D721Med (cell line): Measurements from ENCODE around the gene PRRX2.

Experiments used
- DNase-seq: peaks from one replicate; pipeline ENCODE4 v3.0.0; 2011; ENCODE audit warnings: low spot score; ENCODE audit not compliant: insufficient read length
- FAIRE-seq: peaks from 2 replicates; lab custom pipeline; 2011; peaks lifted over from hg19 to GRCh38; lab: Jason Lieb, UNC
- TF ChIP-seq, protein P1 (sequence below): IDR thresholded peaks from 2 replicates; pipeline ENCODE4 v1.5.1; 2012; ENCODE audit warnings: mild to moderate bottlenecking, control low read depth; ENCODE audit not compliant: insufficient read depth; ENCODE audit errors: missing control alignments

Gene PRRX2

DNA sequence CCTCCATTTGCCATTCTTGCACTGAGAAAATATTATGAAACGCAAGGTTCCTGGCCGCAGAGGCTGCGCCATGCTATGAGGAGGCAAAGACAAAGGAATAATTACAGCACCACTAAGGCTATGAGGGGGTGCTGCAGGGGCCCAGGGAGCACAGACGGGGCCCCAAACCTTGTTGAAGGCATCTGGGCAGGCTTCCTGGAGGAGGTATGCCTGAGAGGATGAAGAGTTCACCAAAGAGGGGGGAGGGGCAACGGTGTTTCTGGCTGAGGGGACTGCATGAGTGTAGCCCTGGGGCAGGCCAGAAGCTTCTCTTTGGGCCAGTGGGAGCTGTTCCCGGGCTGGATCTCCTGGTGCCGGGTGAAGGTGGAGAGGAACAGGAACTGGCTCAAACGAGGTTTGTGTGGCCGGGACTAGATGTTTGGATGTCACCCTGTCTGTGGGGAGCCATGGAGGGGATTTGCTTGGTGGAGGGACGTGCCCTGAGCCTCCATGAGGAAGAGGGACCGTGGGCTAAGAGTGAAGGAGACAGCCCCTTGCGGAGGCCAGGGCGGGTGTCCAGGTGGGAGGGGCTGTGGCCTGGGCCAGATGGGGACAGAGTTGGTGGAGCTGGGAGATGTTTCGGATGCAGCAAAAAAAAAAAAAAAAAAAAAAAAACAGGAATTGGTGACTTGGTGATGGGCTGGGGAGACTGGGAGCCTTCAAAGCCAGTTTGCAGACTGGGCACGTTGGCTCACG, 59.2 kb downstream of the PRRX2 start:
- no peak for FAIRE-seq
- TF ChIP-seq, protein P1, sequence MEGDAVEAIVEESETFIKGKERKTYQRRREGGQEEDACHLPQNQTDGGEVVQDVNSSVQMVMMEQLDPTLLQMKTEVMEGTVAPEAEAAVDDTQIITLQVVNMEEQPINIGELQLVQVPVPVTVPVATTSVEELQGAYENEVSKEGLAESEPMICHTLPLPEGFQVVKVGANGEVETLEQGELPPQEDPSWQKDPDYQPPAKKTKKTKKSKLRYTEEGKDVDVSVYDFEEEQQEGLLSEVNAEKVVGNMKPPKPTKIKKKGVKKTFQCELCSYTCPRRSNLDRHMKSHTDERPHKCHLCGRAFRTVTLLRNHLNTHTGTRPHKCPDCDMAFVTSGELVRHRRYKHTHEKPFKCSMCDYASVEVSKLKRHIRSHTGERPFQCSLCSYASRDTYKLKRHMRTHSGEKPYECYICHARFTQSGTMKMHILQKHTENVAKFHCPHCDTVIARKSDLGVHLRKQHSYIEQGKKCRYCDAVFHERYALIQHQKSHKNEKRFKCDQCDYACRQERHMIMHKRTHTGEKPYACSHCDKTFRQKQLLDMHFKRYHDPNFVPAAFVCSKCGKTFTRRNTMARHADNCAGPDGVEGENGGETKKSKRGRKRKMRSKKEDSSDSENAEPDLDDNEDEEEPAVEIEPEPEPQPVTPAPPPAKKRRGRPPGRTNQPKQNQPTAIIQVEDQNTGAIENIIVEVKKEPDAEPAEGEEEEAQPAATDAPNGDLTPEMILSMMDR = no peak
- no peak for DNase-seq

DNA sequence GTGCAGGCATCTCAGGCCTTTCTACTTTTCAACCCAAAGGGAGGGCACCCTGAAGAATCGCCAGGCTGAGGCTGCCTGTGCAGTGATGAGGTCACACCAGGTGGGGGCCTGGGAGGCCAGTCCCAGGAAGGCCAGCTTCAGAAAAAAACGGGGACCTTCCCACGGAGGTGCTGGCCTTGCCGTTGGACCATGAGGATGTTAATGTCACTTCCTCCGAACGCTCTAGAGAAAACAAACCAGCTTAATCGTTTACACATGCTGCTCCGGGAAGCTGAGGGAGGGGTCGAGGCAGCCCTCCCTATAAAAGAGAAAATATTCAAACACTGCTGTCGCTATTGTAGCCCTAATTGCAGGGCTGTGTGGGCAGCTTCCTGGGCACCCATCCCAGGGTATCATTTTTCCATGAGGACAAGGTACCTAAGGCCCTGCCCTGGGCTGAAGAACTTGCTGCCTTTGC, 60.4 kb downstream of the PRRX2 start:
- FAIRE-seq = no peak
- TF ChIP-seq, protein P1 = no peak
- DNase-seq = no peak

GRCh38 chr9:129726322-129727160, 61.1 kb downstream of the PRRX2 start:
- peak; percentile 93 for DNase-seq
- FAIRE-seq = no peak
- TF ChIP-seq, protein P1 = peak; percentile 65

DNA sequence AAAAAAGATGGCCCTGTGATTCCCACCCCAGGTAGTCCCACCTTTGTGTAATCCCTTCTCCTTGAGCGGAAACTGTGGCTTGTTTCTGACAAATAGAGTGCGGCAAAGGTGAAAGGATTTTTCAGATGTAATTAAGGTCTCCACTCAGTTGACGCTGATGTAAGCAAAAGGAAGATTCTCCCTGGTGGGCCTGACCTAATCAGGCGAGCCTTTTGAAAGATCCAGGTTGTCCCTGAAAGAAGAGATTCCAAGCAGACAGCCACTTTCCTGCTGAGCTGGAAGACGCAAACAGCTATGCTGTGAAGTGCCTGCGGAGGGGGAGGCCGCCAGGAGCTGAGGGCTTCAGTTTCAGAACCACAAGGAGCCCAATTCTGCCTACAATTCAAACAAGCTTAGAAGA, 63.3 kb downstream of the PRRX2 start:
- TF ChIP-seq, protein P1 = no peak
- no peak for DNase-seq
- FAIRE-seq = no peak

- TF ChIP-seq, protein P1 = no peak
- no peak for DNase-seq
- FAIRE-seq = no peak
These were observed 66.1 kb downstream of the PRRX2 start for GRCh38 chr9:129731477-129732085.

- no peak for FAIRE-seq
- no peak for DNase-seq
- TF ChIP-seq, protein P1 = no peak
These were observed 66.7 kb downstream of the PRRX2 start for GRCh38 chr9:129732100-129732499.
